HG03280 (cell line): Measurements from ENCODE around the gene COCH.

Source experiments
- ATAC-seq: cut with Tn5 transposase; IDR thresholded peaks from one replicate; pipeline ENCODE4 v1.9.1; 2021; ENCODE audit warnings: mild to moderate bottlenecking, moderate library complexity; ENCODE audit not compliant: unreplicated experiment

The COCH gene

GRCh38 chr14:30874120-30874998 lies at the start of gene COCH:
COCH (plus strand) TSS chr14:30874559; CDS start chr14:30874939, 380 bp downstream.
- ATAC-seq = peak; percentile 75

GRCh38 chr14:30826070-30826469 lies 48.3 kb upstream of the COCH start:
- no peak for ATAC-seq

GRCh38 chr14:30829853-30830252 lies 44.5 kb upstream of the COCH start:
- ATAC-seq = no peak

- ATAC-seq = no peak
Observed at GRCh38 chr14:30834353-30834752, 40.0 kb upstream of the COCH start.

- ATAC-seq = no peak
Observed at GRCh38 chr14:30838351-30838750, 36.0 kb upstream of the COCH start.

GRCh38 chr14:30840086-30840779 lies 34.1 kb upstream of the COCH start:
- ATAC-seq = no peak

GRCh38 chr14:30842431-30842830 lies 31.9 kb upstream of the COCH start:
- ATAC-seq = no peak

- no peak for ATAC-seq
Observed at GRCh38 chr14:30848449-30849240, 25.7 kb upstream of the COCH start.

- ATAC-seq = peak; percentile 94
Observed at GRCh38 chr14:30849354-30849753, 25.0 kb upstream of the COCH start.

GRCh38 chr14:30849983-30850382 lies 24.4 kb upstream of the COCH start:
- no peak for ATAC-seq

GRCh38 chr14:30853946-30854345 lies 20.4 kb upstream of the COCH start:
- no peak for ATAC-seq

- peak; percentile 44 for ATAC-seq
Observed at GRCh38 chr14:30854492-30854891, 19.9 kb upstream of the COCH start.

GRCh38 chr14:30855345-30856037 lies 18.9 kb upstream of the COCH start:
- ATAC-seq = no peak

- ATAC-seq = no peak
Observed at GRCh38 chr14:30861200-30861599, 13.2 kb upstream of the COCH start.

- ATAC-seq = no peak
Observed at GRCh38 chr14:30864934-30865333, 9.4 kb upstream of the COCH start.

GRCh38 chr14:30868736-30869135 lies 5.6 kb upstream of the COCH start:
- ATAC-seq = no peak

GRCh38 chr14:30869551-30870155 lies 4.7 kb upstream of the COCH start:
- no peak for ATAC-seq

GRCh38 chr14:30872602-30873001 lies 1.8 kb upstream of the COCH start:
- ATAC-seq = no peak

- ATAC-seq = no peak
Observed at GRCh38 chr14:30873308-30874119, 845 bp upstream of the COCH start.
